Hindlimb muscle (tissue), 1 donor: ENCODE data around the gene ANXA11. TPM values are rescaled to one million over a fixed set of nuclear protein-coding genes. Genes with fewer than 3 reads are reported as not detected.
"Not testable (repeated sequence)": the region's sequence is repeated elsewhere in the genome, so short reads cannot be mapped to it uniquely, and the experiment has no call there.

ENCODE experiments used
- DNase-seq: peaks from one replicate; pipeline ENCODE4 v3.0.0-alpha.2; 2013
- polyA plus RNA-seq: library from polyadenylated mRNA; unstranded; fragments of 120-200 nt; gene quantifications from one replicate; pipeline ENCODE4 v1.2.1, GENCODE V29; 2013; ENCODE audit not compliant: insufficient read length

ANXA11 gene
- polyA plus RNA-seq: 96.9 TPM

GRCh38 chr10:80205477-80206276 lies at the start of gene ANXA11:
Gene ANXA11, minus strand, starts transcription at chr10:80205537. Its CDS starts 32,676 bp downstream, at chr10:80172861.
- peak; percentile 81 for DNase-seq

- DNase-seq: not testable (repeated sequence)
Observed at GRCh38 chr10:80254726-80255125, 49.4 kb upstream of the ANXA11 start.

GRCh38 chr10:80253963-80254271 lies 48.6 kb upstream of the ANXA11 start:
- DNase-seq: not testable (repeated sequence)

DNA sequence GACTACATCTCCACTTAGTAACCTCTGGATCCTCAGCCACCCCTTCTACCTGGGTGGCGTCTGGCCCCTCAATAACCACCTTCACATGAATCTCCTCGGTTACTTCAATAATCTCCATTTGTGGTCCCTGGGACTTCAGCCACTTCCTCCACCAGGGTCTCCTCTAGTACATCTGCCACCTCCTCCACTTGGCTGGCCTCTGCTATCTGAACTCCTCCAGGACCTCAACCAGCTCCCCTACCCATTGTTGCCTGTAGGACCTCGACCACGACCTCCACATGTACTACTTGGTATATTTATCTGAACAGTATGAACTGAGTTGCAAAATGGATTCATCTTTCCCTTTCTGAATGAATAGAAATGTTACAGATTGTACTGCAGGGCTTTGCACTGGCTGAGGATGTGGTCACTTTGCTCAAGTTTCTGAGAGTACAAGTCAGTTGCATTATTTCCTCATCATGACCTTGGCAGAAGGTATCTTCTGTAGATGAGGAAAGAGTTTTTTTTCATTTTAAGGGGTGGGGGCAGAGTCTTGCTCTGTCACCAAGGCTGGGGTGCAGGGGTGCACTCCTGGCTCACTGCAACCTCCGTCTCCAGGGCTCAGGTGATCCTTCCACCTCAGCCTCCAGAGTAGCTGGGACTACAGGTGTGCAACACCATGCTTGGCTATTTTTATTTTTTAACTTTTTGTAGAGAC lies 48.1 kb upstream of the ANXA11 start:
- DNase-seq: no peak

DNA sequence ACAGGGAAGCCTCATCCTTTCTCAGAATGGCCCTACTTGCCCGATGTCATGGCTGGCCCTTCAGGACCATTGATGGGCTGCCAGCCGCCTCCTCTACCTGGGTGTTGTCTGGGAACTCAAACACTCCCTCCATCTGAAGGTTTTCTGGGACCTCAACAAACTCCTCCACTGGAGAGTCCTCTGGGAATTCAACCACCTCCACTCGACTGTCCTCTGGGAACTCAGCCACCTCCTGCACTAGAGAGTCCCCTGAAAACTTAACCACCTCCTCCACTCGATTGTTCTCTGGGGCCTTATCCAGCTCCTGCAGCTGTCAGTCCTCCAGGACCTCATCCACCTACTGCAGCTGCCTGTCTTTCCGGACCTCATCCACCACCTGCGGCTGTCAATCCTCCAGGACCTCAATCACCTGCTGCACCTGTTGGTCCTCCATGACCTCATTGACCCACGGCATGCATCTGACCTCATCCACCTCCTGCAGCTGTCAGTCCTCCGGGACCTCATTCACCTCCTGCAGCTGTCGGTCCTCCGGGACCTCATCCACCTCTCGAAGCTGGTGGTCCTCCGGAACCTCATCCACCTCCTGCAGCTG lies 47.1 kb upstream of the ANXA11 start:
- no peak for DNase-seq

- DNase-seq: not testable (repeated sequence)
Observed at GRCh38 chr10:80251703-80252280, 46.5 kb upstream of the ANXA11 start.

GRCh38 chr10:80250399-80250798 lies 45.1 kb upstream of the ANXA11 start:
- not testable (repeated sequence) for DNase-seq

DNA sequence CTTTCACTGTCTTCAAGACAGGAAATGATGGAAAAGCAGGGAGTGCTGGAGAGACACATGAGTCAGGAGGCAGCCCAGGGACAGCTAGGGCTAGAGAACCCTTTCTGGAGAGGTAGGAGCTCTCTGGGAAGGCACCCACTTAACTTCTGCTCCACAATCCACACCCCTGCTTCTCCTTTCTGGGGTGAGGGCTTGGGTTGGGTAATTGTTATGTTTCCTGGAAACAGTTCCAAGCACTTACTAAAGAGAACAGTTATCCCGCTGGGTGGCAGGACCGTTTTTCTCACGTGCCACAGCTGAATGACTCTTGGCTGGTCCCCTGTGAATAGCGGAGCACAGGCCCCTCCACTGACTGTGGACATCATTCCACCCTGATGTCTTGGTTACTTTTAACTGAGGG lies 44.6 kb upstream of the ANXA11 start:
- not testable (repeated sequence) for DNase-seq

DNA sequence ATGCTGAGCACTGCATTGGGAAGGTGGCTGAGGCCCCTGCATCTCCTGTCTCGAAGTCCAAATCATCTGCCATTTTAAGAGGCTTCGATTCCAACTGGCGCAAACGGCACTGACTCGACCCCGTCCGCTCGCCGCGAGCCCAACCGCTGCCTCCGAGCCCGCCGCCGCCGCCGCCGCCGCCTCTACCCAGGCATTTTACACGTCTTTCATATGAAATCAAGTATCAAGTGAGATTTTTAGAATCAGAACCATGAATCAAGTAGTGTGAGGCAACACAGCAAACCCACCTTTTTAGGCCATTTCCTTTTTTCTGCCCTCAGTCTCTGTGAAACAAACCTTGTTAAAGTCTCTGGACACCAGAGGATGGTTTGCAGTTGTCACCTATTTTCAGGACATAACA lies 42.3 kb upstream of the ANXA11 start:
- not testable (repeated sequence) for DNase-seq

DNA sequence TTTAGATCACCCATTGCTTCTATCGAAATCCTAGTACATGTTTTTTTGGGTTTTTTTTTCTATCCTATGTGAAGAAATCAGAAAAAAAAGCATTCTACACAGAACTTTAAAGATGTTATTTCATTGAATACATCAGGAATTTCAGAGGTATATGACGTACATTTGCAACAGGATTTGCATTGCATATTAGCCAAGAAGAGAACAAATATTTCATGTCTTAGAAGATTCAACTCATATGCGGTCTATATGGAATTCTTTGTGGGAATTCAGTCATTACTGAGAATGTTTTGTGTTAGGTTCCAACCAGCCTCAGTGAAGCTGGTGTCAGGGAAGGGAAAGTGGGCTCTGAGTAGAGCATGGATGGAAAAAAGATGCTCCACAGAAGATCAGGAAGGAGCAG lies 39.0 kb upstream of the ANXA11 start:
- not testable (repeated sequence) for DNase-seq

DNA sequence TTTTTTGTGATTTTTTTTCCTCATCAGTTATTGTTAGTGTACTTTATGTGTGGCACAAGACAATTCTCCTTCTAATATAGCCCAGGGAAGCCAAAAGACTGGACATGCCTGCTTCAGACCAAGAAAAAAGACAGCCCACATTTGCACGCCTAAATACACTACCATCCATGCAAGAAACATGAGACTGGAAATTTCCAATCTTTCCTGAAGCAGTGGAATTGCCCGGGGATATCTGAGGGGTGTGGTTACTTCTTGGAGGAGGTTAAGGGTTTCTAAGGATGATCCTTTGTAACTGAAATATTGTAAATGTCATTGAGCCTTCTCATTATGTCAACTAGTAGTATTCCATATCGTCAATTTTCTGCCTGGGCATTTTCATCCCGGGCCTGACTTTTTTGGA lies 37.0 kb upstream of the ANXA11 start:
- not testable (repeated sequence) for DNase-seq

DNA sequence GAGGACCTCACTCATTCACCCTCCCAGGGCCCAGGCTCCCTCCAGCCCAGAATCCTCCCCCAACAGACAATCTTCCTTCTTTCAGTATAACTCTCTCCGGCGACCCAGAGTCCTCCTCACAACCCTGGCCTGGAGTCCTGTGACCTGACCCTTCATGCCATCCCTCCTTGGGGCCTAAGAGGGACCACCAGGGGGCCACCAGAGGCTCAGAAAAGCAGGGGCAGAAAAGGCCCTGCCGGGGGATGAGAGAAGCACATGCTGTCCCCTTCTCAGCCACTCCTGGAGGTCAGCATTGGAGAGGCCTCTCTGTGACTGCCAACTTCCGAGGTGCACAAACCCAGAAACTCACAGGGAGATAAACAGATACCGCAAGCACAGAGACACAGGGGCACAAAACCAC lies 31.1 kb upstream of the ANXA11 start:
- DNase-seq: not testable (repeated sequence)

GRCh38 chr10:80234331-80235235 lies 29.2 kb upstream of the ANXA11 start:
- not testable (repeated sequence) for DNase-seq

DNA sequence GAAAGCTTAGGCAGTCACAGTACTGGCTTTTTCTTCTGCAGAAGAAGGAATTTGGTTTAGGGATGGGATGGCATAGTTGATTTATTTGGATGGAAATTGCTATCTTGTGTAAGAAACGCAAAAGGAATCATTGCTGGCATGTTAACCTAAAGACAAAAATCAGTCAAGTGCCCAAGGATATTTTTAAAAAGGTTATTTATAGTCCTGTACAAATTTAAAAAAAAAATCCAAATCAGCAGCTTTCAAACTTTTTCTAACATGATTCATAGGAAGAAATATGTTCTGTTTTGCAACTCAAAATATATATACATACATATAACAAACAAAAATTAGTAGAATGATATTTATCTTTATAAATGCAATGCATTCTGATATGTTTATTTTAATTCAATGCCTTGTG lies 28.5 kb upstream of the ANXA11 start:
- not testable (repeated sequence) for DNase-seq

DNA sequence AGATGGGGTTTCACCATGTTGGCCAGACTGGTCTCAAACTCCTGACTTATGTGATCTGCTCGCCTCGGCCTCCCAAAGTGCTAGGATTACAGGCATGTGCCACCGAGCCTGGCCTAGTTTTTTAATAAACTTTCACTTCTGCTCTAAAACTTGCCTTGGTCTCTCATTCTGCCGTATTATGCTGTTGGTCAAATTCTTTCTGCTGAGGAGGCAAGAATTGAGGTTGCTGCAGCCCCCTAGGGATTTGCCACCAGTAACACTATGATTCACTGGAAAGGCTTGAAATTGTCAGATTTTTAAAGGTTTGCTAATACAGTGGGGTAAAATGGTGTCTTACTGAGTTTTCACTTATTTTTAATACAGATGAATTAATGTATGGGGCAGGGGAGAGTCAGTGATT lies 21.4 kb upstream of the ANXA11 start:
- not testable (repeated sequence) for DNase-seq

DNA sequence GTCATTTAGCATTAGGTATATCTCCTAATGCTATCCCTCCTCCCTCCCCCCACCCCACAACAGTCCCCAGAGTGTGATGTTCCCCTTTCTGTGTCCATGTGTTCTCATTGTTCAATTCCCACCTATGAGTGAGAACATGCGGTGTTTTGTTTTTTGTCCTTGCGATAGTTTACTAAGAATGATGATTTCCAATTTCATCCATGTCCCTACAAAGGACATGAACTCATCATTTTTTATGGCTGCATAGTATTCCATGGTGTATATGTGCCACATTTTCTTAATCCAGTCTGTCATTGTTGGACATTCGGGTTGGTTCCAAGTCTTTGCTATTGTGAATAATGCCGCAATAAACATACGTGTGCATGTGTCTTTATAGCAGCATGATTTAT lies 17.7 kb upstream of the ANXA11 start:
- DNase-seq: not testable (repeated sequence)

DNA sequence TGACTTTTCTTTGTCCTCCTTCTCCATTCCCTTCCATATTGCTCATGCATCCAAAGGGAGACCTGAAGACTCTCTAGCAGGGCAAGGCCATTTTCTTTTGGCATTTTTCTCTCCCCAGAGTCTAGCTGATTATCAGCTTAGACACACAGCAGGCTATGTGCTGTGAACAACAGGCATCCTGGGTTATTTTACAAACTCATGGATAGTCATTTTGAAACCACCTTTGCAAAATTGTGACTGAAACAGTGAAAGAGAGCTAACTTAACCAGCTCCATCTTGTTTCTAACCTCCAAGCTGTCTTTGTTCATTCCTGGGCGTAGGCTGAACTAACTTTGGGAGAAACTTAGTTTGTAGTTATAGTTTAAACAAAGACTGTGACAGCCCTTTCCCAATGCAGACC lies 13.5 kb upstream of the ANXA11 start:
- DNase-seq: not testable (repeated sequence)

- not testable (repeated sequence) for DNase-seq
Observed at GRCh38 chr10:80214368-80214982, 9.1 kb upstream of the ANXA11 start.

DNA sequence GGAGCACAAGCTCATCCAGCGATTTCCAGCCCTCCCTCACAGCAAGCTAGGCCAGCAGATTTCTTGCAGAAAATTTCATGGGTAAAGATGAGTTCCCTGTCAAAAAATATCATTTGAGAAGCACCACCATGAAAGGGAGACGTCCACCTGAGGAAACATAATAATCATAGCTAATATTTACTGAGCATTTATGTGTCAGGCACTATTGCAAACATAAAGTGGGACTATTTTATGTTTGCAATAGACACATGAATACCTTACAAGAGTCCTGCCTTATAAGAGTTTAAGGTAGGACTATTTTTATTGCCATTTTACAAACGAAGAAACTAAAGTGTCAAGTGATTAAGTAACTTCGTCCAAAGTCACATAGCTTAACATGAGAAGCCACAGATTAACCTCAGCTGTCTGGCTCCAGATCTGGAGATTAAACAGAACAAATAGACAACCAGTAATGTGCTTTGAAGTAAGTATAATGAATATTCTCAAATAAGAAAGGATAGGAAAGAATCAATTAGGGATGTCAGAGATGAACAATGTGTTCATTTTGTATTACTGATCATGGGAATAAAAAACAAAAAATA lies 7.3 kb upstream of the ANXA11 start:
- DNase-seq: not testable (repeated sequence)

- no peak for DNase-seq
Observed at GRCh38 chr10:80211786-80212185, 6.4 kb upstream of the ANXA11 start.

DNA sequence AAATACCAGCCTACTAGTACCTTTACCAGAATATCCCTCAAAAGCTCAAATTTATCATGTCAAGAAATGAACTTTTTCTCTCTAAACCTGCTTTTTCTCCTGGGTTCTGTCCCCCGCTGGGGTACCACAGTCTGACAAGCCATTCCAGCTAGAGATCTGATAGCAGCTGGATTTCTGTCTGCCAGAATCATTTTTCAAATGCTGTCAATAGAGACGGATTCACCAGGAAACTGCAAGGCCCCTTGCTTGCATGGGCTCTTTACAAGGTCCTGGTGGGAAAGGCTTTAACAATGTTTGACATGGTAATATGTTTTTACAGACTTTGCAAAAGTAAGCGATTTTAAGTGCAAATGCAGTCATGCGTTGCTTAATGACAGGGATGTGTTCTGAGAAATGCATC lies 4.9 kb upstream of the ANXA11 start:
- DNase-seq: no peak
